HG03378 (cell line): ENCODE results near the gene CYREN.

Experiments
- ATAC-seq: cut with Tn5 transposase; IDR thresholded peaks from one replicate; pipeline ENCODE4 v1.9.1; 2021; ENCODE audit warnings: mild to moderate bottlenecking, moderate library complexity; ENCODE audit not compliant: unreplicated experiment

Gene CYREN

GRCh38 chr7:135117096-135117495 is 53.4 kb downstream of the CYREN start:
- no peak for ATAC-seq
